Femur (tissue), 1 donor: ENCODE results near the gene MAP1B.
A peak's percentile ranks its signal among the peaks of the same experiment; 100 is the strongest.
"Not testable (repeated sequence)": the region's sequence is repeated elsewhere in the genome, so short reads cannot be mapped to it uniquely, and the experiment has no call there.

ENCODE experiments used
- DNase-seq: peaks from one replicate; pipeline ENCODE4 v3.0.0-alpha.2; 2017

The MAP1B gene

DNA sequence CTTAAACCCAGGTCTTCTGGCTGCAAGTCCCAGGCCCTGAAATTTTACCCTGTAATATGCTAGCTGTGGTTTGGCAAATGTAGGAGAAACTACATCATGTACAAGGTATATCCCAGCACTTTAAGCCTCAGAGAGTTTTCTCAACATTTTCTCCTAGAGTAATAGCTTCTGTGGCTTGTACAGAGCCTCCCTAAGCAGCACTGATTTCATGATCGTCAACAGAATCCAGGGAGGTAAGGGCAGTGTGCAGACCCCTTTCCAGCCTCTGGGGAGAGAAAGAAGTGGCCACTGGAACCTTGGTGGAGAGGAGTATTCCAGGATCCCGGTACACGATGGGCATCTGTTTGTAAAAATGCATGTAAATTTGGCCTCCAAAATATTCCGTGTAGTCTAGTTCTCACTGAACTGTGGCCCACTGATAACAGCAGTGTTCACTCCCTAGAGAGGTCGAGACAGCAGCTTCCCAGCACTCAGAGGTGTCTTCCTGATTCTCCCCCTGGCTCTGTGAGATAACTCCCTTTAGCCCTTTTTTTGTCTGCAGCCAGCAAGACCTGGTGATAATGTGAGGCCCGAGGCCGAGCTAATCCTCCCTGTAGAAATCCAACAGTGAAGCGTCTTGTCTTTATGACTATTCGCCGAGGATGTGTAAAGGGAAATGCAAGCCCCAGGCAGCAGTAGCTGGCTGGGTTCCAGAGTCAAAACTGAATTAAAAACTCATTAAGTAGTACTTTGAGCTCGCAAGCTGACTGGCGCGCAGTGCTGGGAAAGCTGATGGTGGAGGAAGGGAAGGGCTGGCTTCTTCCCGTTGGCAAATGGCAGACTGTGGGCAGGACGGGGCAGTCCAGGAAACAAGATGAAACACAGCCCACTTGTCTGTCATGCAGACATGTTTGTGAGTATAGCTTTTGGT lies 59.0 kb downstream of the MAP1B start:
- peak; percentile 88 for DNase-seq

DNA sequence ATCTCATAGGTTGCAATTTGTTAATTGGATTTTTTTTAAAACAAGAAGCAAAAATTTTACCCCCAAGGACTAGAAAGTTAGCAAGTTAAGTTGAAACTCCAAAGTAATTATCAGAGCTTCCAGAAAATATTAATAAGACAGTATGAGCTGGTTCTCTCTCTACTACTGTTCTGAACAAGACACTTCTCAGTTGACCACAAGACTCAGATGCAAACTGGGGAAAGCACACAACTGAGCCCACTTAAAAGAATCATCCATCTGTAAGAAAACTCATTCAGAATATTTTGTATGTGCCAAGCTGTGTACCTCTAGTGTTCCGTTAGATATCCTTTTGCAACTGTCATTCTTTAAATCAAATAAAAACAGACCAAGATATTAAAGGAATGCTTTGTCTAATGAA lies 60.0 kb downstream of the MAP1B start:
- DNase-seq, result no peak

DNA sequence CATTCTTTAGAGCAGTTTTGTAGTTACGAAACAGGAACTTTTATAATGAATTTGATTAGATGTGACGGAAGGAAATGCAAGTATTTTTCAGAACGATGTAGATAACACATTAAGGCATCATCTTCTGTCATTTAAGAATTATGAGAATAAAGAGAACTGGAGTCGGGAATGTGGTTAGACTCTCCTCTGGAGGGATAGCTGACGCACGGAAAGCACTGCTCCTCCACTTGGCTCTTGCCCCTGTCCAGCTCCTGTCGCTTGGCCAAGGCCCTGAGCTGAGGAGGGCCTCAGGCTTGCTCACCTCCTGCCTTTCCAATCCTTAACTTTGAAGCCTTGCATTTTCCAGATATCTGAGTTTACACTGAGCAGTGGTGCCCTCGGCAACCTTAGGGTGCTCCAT lies 60.5 kb downstream of the MAP1B start:
- peak; percentile 69 for DNase-seq

- DNase-seq, result no peak
Measured at GRCh38 chr5:72170101-72170500, 62.8 kb downstream of the MAP1B start.

GRCh38 chr5:72171181-72171580 lies 63.9 kb downstream of the MAP1B start:
- not testable (repeated sequence) for DNase-seq

DNA sequence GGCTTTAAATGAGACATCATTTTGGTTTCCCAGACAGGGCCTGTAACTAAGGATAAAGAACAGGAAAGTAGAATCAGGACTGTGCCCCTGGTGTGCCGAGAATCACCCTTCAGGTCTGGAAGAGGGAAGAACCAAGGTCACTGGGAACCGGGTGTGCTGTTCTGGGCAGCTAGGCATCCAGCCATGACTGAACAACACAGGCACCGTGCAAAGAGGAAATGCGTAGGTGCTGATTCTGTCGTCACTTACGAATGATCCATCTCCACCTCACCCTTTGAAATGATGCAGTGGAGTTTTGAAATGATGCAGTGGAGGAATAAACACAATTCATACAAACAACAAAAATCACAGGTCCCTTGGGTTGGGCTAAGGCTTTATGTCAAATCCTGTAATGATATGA lies 64.4 kb downstream of the MAP1B start:
- no peak for DNase-seq

GRCh38 chr5:72172786-72173185 lies 65.5 kb downstream of the MAP1B start:
- no peak for DNase-seq

DNA sequence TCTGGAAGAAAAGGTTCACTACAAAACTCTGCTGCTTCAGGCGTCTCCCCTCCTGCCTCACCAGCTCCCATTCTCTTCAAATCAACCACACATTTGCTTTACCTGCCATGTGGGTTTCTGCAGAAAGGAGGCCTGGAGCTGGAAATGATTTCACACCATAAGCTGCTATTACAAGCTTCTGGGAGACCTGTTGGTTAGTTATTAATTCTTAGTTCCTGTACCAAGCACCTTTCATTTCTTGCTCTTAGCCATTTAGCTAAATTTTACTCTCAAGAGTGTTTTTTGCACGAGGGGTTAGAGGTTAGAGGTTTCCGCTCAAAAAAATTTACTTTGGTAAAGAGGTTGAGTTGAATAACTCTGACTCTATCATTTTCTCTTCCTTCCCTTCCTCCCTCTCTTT lies 70.3 kb downstream of the MAP1B start:
- DNase-seq, result no peak

DNA sequence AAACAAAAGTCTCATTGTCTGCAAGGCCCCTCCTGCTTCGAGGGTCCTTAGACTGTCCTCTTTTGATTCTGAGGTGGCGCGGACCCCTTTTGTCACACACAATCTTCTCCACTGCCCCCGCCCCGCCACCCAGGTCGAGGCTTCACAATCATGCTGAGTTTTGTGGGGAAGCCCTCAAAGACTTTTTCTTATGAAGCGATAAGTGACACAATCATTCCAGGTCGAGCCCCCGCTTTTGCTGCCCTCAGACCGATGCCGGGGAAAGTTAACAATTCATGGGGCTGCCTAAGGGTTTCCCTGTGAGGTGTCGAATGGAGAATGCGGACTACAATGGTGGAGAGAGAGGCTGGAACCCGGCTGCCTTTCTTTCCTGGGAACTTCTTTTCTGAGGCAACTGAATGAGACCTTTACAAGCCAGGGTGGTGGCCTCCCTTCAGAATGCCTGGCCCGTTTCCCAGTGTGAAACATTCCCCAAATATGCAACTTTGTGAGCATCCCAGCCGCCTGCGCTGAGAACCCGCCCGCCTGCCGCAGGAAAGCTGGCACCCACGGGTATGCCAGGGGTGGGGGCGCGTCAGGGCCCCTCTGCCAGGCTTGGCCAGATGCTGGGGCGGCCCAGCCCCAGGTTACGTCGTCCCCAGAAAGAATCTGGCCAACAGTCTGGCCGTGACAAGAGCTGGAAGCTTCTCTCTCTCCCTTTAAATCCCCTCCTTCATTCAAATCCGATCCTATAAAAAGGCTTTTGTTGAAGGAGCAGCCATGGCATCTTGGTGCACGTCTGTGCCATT lies 71.9 kb downstream of the MAP1B start:
- peak; percentile 83 for DNase-seq

DNA sequence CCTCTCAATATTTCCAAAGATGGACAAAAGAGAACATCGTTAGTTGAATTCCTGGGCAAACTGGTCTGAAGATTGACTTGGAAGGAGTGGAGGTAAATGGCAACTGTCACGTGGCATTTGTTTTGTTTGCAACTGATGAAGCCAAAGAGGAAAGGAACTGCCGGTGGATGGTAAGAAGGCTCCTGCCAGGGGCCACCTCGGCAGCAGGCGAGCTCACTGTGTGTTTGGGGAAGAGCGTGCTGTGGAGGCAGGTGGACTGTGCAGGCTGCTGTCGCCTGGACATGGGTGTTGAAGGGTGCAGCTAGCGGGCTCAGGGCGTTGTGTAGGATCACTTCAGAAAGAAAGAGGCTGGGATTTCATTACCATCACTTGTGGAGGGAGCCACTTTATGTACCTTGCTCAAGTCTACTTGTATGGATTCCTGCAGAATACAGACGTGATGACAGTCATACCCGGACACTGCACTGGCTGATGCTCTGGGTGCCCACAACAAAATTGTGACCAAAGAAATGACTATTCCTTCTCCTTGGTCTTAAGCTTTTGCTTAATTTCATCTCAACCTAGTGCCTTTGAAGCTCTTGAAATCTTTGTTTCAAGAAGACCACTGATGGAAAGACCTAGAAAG lies 72.7 kb downstream of the MAP1B start:
- no peak for DNase-seq

DNA sequence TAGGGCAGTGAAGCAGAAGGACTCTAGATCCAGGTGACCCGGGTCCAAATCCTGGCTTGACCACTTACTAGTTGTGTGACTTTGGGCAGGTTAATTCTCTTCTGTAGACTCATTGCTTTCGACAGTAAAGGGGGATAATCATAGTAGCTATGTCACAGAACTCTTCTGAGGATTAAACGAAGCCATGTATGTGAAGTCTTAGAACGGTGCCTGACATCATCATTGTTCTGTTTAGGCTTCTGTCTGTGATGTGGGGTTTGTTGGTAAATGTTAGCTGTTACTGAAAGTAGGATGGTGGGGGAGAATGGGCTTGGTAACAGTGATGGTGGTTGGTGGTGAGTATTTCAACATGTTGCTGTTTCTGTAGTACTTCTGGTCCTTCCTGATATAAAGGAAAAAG lies 73.7 kb downstream of the MAP1B start:
- DNase-seq, result no peak

GRCh38 chr5:72182686-72183085 lies 75.4 kb downstream of the MAP1B start:
- DNase-seq, result no peak

DNA sequence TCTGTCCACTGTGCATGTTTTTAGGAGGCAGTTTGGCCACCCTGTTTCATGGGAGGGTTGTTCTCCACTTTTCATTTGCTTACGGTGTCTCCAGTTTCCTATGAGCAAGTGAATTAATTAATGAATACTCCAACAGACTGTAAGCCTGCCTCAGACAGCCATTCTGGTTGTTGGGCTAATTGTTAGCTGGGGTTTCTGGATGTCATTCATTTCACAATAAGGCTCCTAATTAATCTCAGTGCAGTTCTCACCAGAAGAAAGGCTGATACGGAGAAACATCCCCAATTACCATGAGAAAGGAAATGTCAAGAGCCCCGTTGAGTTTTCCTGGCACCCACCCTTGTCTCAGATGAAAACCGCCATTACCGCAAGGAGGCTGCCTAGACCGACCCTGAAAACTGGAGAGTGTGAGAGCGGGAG lies 75.8 kb downstream of the MAP1B start:
- no peak for DNase-seq

DNA sequence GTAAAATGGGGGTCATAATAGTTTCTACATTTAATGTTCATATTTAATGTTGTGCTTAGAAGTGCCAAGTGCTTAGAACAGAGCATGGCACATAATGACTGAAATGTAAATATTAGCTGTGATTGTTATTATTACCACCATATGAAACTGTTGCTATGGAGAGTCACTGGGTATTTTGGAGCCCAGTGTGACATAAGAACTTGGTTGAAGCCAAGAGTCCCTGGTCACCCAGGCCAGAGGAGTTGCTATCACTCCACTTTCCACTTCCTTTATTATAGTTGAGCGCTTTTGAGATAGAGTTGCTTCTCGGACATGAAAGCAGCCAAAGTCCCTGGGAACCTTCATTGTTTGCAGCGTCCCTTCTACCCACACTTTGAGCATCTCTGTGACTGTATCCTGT lies 77.1 kb downstream of the MAP1B start:
- no peak for DNase-seq

GRCh38 chr5:72185496-72186329 lies 78.4 kb downstream of the MAP1B start:
- peak; percentile 73 for DNase-seq

DNA sequence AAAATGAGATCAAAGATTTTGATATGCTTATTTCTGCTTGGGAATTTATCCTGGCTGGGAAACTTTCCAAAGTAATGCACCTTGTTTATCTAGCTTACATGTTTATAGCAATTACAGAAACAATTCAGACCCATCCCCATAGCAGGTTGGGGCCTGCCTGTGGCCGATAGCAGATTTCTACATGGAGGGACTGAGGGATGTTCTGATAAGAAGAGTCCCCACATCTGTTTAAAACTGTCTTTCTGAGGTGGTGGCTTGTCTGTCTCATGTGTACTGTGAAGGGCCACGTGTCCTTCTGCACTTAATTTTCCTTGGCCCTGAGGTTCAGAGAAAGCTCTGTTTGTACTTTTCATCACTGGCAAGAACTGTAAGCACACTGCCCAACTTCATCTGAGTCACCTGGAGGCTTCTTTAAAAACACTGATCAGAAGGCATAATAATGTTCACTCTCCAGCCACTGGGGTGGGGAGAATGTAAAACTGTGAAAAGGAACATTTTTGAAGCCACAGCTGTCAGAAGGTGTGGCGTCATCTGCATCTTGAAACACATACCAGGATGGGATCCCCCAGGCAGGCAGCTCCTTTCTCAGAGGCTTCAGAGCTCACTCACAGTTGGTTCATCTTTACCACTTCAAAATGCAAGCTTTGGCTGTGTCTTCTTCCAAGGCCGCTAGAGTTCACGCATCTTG lies 80.3 kb downstream of the MAP1B start:
- no peak for DNase-seq

DNA sequence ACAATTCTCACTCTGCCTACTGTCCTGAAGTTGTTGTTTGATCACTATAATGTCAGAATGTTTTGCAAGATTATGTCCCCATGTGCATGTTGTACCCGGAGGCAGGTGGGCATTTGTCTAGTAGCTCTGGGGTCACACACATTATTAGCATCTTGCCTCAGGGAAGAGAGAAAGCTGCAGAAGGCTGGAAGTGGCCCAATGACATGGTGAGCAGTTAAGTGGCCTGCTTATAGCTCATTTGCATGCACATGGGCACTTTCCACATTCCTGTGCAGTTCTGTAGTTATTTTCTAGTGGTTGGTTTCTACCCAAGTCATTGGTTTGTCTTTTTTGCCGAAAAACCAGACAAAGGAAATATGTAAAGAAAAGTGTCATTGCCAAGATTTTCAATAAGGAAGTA lies 80.9 kb downstream of the MAP1B start:
- no peak for DNase-seq

- no peak for DNase-seq
Measured at GRCh38 chr5:72189146-72189545, 81.9 kb downstream of the MAP1B start.

DNA sequence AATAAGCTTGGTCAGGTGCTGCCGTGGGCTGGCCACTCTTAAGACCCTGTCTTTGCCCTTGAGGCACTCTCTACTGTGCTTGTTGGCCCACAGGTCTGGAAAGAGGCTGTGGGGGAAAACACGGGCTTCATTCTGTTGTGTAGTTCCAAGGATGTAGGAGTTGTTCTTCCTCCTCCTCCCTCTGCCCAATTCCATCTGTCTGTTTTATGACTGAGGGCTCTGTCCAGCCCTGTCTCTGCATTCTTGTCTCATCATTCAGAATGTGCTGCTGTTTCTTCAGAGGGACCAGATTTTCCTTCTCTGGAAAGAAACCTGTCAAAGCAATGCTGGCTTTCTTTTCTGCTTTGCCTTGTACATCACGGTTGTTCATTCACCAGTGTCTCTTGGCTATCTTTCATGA lies 84.1 kb downstream of the MAP1B start:
- DNase-seq, result no peak

DNA sequence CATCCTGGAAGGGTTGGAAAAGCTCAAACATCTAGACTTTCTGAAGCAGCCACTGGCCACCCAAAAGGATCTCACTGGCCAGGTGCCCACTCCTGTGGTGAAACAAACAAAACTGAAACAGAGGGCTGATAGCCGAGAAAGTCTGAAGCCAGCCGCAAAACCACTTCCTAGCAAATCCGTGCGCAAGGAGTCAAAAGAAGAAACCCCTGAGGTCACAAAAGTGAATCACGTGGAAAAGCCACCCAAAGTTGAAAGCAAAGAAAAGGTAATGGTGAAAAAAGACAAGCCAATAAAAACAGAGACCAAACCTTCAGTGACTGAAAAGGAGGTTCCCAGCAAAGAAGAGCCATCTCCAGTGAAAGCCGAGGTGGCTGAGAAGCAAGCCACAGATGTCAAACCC lies 87.6 kb downstream of the MAP1B start:
- DNase-seq, result no peak

GRCh38 chr5:72195581-72195980 lies 88.3 kb downstream of the MAP1B start:
- DNase-seq, result no peak

DNA sequence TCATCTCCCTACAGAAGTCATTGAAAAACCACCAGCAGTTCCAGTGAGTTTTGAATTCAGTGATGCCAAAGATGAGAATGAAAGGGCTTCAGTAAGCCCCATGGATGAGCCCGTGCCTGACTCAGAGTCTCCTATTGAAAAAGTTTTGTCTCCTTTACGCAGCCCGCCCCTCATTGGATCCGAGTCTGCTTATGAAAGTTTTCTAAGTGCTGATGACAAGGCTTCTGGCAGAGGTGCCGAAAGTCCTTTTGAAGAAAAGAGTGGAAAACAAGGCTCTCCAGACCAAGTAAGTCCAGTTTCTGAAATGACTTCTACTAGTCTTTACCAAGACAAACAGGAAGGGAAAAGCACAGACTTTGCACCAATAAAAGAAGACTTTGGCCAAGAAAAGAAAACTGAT lies 90.1 kb downstream of the MAP1B start:
- no peak for DNase-seq
